ENCODE measurements around the gene GJA4. TPM values are rescaled to one million over a fixed set of nuclear protein-coding genes. Genes with fewer than 3 reads are reported as not detected.

GJA4 gene
- total RNA-seq, 1 experiment from 2014 or later, result not detected

GRCh38 chr1:34777519-34778321, 15.1 kb upstream of the GJA4 start:
- peaks cover 50% of the 10 kb centered on the region for H3K27me3 ChIP-seq (replicated peaks)
- H3K9me3 ChIP-seq (replicated peaks), result no peaks in the 10 kb centered on the region
- no peak overlapping the region for H3K27ac ChIP-seq
- DNase-seq (ENCODE audit: low read depth in 1 of 2, low spot score in 2 of 2), result no peak
- 0 out of 2 replicates have a peak, but pooled peaks cover 5% of the 10 kb centered on the region for H3K4me1 ChIP-seq (replicated peaks)
- no peaks in the 10 kb centered on the region for H3K36me3 ChIP-seq
- H3K4me3 ChIP-seq, result no peak overlapping the region

- Histone ChIP-seq H3K9me3 (replicated peaks) (no peaks in the 10 kb centered on the region), H3K4me3 (no peak overlapping the region), H3K36me3 (no peaks in the 10 kb centered on the region), H3K27me3 (replicated peaks) (peaks cover 50% of the 10 kb centered on the region), H3K27ac (no peak overlapping the region), H3K4me1 (replicated peaks) (0 out of 2 replicates have a peak, but pooled peaks cover 5% of the 10 kb centered on the region)
- no peak for DNase-seq (ENCODE audit: low read depth in 1 of 2, low spot score in 2 of 2)
These were observed 14.4 kb upstream of the GJA4 start for GRCh38 chr1:34778381-34778780.

- no peak overlapping the region for H3K27ac ChIP-seq
- no peaks in the 10 kb centered on the region for H3K36me3 ChIP-seq
- H3K27me3 ChIP-seq (replicated peaks), result peaks cover 50% of the 10 kb centered on the region
- 0 out of 2 replicates have a peak, but pooled peaks cover 5% of the 10 kb centered on the region for H3K4me1 ChIP-seq (replicated peaks)
- no peak for DNase-seq (ENCODE audit: low read depth in 1 of 2, low spot score in 2 of 2)
- no peaks in the 10 kb centered on the region for H3K9me3 ChIP-seq (replicated peaks)
- no peak overlapping the region for H3K4me3 ChIP-seq
These were observed 13.8 kb upstream of the GJA4 start for GRCh38 chr1:34779005-34779404.

- Histone ChIP-seq H3K27ac (no peak overlapping the region), H3K4me3 (no peak overlapping the region), H3K4me1 (replicated peaks) (0 out of 2 replicates have a peak, but pooled peaks cover 5% of the 10 kb centered on the region), H3K36me3 (no peaks in the 10 kb centered on the region), H3K9me3 (replicated peaks) (no peaks in the 10 kb centered on the region), H3K27me3 (replicated peaks) (peaks cover 50% of the 10 kb centered on the region)
- DNase-seq (ENCODE audit: low read depth in 1 of 2, low spot score in 2 of 2), result no peak
These were observed 13.3 kb upstream of the GJA4 start for GRCh38 chr1:34779526-34779925.

GRCh38 chr1:34779962-34780361, 12.8 kb upstream of the GJA4 start:
- no peak overlapping the region for H3K27ac ChIP-seq
- H3K36me3 ChIP-seq, result no peaks in the 10 kb centered on the region
- no peak overlapping the region for H3K4me3 ChIP-seq
- peaks cover 52% of the 10 kb centered on the region for H3K27me3 ChIP-seq (replicated peaks)
- DNase-seq (ENCODE audit: low read depth in 1 of 2, low spot score in 2 of 2), result no peak
- 0 out of 2 replicates have a peak, but pooled peaks cover 5% of the 10 kb centered on the region for H3K4me1 ChIP-seq (replicated peaks)
- no peaks in the 10 kb centered on the region for H3K9me3 ChIP-seq (replicated peaks)

- no peak overlapping the region for H3K27ac ChIP-seq
- no peaks in the 10 kb centered on the region for H3K36me3 ChIP-seq
- 0 out of 2 replicates have a peak, but pooled peaks cover 5% of the 10 kb centered on the region for H3K4me1 ChIP-seq (replicated peaks)
- no peak overlapping the region for H3K4me3 ChIP-seq
- no peak for DNase-seq (ENCODE audit: low read depth in 1 of 2, low spot score in 2 of 2)
- H3K9me3 ChIP-seq (replicated peaks), result no peaks in the 10 kb centered on the region
- peaks cover 52% of the 10 kb centered on the region for H3K27me3 ChIP-seq (replicated peaks)
These were observed 12.3 kb upstream of the GJA4 start for GRCh38 chr1:34780528-34780927.

- peaks cover 49% of the 10 kb centered on the region for H3K27me3 ChIP-seq (replicated peaks)
- H3K4me3 ChIP-seq, result no peak within 1 kb of the TSS
- no peaks in the 10 kb centered on the region for H3K36me3 ChIP-seq
- H3K27ac ChIP-seq, result no peak within 1 kb of the TSS
- no peaks in the 10 kb centered on the region for H3K9me3 ChIP-seq (replicated peaks)
- 0 out of 2 replicates have a peak, but pooled peaks cover 5% of the 10 kb centered on the region for H3K4me1 ChIP-seq (replicated peaks)
- DNase-seq (ENCODE audit: low read depth in 1 of 2, low spot score in 2 of 2), result no peak
These were observed 11.5 kb upstream of the GJA4 start, which contains the start of gene GJB3 for GRCh38 chr1:34781071-34781843. TSS of gene GJB3 (plus strand) at chr1:34781214. CDS start at chr1:34784763, 3,549 bp downstream.

- no peaks in the 10 kb centered on the region for H3K36me3 ChIP-seq
- H3K27me3 ChIP-seq (replicated peaks), result peaks cover 47% of the 10 kb centered on the region
- H3K9me3 ChIP-seq (replicated peaks), result no peaks in the 10 kb centered on the region
- H3K4me1 ChIP-seq (replicated peaks), result 0 out of 2 replicates have a peak, but pooled peaks cover 5% of the 10 kb centered on the region
- no peak overlapping the region for H3K4me3 ChIP-seq
- H3K27ac ChIP-seq, result no peak overlapping the region
- no peak for DNase-seq (ENCODE audit: low read depth in 1 of 2, low spot score in 2 of 2)
These were observed 10.9 kb upstream of the GJA4 start for GRCh38 chr1:34781844-34782391.

GRCh38 chr1:34784751-34785221, 8.0 kb upstream of the GJA4 start:
- H3K4me1 ChIP-seq (replicated peaks), result 0 out of 2 replicates have a peak, but pooled peaks cover 5% of the 10 kb centered on the region
- H3K27me3 ChIP-seq (replicated peaks), result peaks cover 31% of the 10 kb centered on the region
- no peaks in the 10 kb centered on the region for H3K36me3 ChIP-seq
- DNase-seq (ENCODE audit: low read depth in 1 of 2, low spot score in 2 of 2), result no peak
- H3K9me3 ChIP-seq (replicated peaks), result no peaks in the 10 kb centered on the region
- H3K27ac ChIP-seq, result no peak overlapping the region
- no peak overlapping the region for H3K4me3 ChIP-seq

- H3K9me3 ChIP-seq (replicated peaks), result no peaks in the 10 kb centered on the region
These were observed 7.4 kb upstream of the GJA4 start for GRCh38 chr1:34785231-34785874.

GRCh38 chr1:34785875-34786470, 6.8 kb upstream of the GJA4 start:
- Histone ChIP-seq H3K36me3 (no peaks in the 10 kb centered on the region), H3K27ac (no peak overlapping the region), H3K9me3 (replicated peaks) (no peaks in the 10 kb centered on the region), H3K27me3 (replicated peaks) (peaks cover 21% of the 10 kb centered on the region), H3K4me1 (replicated peaks) (0 out of 2 replicates have a peak, but pooled peaks cover 5% of the 10 kb centered on the region), H3K4me3 (no peak overlapping the region)
- no peak for DNase-seq (ENCODE audit: low read depth in 1 of 2, low spot score in 2 of 2)

More at GRCh38 chr1:34785231-34785874, 7.4 kb upstream of the GJA4 start:
- no peak overlapping the region for H3K4me3 ChIP-seq
- peaks cover 27% of the 10 kb centered on the region for H3K27me3 ChIP-seq (replicated peaks)
- H3K27ac ChIP-seq, result no peak overlapping the region
- H3K36me3 ChIP-seq, result no peaks in the 10 kb centered on the region
- no peak for DNase-seq (ENCODE audit: low read depth in 1 of 2, low spot score in 2 of 2)
- H3K4me1 ChIP-seq (replicated peaks), result 0 out of 2 replicates have a peak, but pooled peaks cover 5% of the 10 kb centered on the region

GRCh38 chr1:34786521-34787325, 6.1 kb upstream of the GJA4 start:
- H3K27ac ChIP-seq, result no peak overlapping the region
- peaks cover 17% of the 10 kb centered on the region for H3K27me3 ChIP-seq (replicated peaks)
- H3K4me1 ChIP-seq (replicated peaks), result no peaks in the 10 kb centered on the region
- no peak overlapping the region for H3K4me3 ChIP-seq
- no peaks in the 10 kb centered on the region for H3K9me3 ChIP-seq (replicated peaks)
- DNase-seq (ENCODE audit: low read depth in 1 of 2, low spot score in 2 of 2), result peak in 1 of 2 experiments; percentile 26
- no peaks in the 10 kb centered on the region for H3K36me3 ChIP-seq

Data from SJSA1 (cell line).